Left colon (tissue), 2 donors: ENCODE measurements around the gene CELF6. TPM values are rescaled to one million over a fixed set of nuclear protein-coding genes. Genes with fewer than 3 reads are reported as not detected.
"Not testable (repeated sequence)": the region's sequence is repeated elsewhere in the genome, so short reads cannot be mapped to it uniquely, and the experiment has no call there.

Experiments used
- ATAC-seq: fragments of 200-7000 bp; cut with Tn5 transposase; one replicate; pipeline ENCODE4 v1.9.1; 2020; ENCODE audit warnings: mild to moderate bottlenecking, moderate library complexity
- DNase-seq, 2 donors: peaks; one replicate each; pipeline ENCODE4 v3.0.0-alpha.2; 2020
- intact Hi-C, 2 donors: fragments of 100-400 bp; cut with DNase I in 1 of 2; cut with micrococcal nuclease in 1 of 2; formaldehyde crosslinking; loops; one replicate each; pipeline versions ENCODE4 v1.11.2 to v1.14.0; 2022; cut with DNase I, micrococcal nuclease
- total RNA-seq, 2 donors: library from RNA; stranded (reverse); fragmentation: NEBNext Ultra II Directional; extraction: Animal tissue kit (Norgen Biotek cat#: 25700); gene quantifications; one replicate each; pipeline ENCODE4 v1.2.1, GENCODE V29; 2021
- donor health status: DM: no; HTN: no; CAD: no.
- donor health status: DM: yes; HTN: yes; CAD: no.

The CELF6 gene
- total RNA-seq, 2 donors from 2014 or later: 1.1 to 1.2 TPM

DNA sequence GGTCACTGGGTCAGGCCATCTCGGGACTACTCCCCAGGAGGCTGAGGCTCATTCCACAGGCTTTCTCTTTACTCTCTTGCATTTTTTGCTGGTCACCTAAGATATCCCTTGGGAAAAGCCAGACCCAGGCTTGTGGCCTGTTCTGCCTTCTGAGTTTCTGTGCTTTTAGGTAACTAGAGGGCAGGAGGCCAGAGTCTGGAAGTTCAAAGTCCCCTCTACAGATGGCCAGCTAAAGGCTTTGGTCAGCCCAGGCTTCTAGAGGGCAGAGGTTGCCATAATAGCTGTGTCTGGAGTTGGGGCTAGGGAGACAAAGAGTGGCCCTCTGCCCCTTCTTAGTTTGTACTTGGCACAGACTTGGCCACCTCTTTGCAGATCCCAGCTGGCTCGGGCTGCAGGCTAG lies 39.2 kb downstream of the CELF6 start:
- intact Hi-C loops: no loop called here
- ATAC-seq (no peak), DNase-seq (no peak)

DNA sequence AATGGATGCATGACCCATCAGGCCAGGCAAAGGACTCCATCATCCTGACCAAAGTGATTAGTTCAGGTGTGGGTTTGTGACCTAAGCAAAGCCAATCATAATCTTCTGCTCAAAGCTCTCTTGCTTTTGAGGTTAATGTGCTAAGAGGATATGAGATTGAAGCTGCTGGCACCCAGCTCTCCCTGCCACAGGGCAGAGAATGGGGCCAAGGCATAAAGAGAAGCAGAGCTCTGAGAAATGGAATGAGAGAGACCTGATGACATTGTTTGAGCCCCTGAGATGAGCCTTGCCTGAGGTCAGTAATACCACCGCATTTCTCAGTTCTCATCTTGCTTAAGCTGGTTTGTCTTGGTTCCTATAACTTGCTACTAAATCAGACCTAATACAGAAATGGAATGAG lies 41.2 kb downstream of the CELF6 start:
- intact Hi-C loops: loop anchor here in 1 of 2 donors (10.0 kb wide), 1 partner anchor 84 kb away; the partner anchor contains the start of gene GRAMD2A
- no peak for DNase-seq
- no peak for ATAC-seq

GRCh38 chr15:72276326-72276700 lies 43.6 kb downstream of the CELF6 start:
- ATAC-seq: no peak
- no peak for DNase-seq
- intact Hi-C loops: loop anchor here in 1 of 2 donors (10.0 kb wide), 1 partner anchor 82 kb away; the partner anchor contains the start of gene GRAMD2A

DNA sequence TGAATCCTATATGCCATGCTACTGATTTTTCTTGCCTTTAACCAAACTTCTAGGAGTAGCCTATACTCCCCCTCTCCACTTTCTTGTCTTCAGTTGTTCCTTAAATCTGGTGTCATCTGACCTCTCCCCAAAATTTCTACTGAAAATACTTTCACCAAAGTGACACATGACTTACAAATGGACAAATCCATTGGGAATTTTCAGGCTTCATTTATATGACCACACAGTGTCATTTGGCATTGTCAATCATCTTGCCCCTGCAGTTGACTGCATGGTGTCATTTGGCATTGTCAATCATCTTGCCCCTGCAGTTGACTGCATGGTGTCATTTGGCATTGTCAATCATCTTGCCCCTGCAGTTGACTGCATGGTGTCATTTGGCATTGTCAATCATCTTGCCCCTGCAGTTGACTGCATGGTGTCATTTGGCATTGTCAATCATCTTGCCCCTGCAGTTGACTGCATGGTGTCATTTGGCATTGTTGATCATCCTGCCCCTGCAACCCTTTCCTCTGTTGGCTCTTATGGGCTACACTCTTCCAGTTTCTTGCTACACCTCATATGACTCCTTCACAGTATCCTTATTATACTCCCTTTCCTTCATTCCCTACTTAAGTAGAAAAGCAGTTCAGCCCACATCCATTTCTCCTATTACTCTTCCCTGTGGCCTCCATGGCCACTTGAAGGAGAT lies 44.2 kb downstream of the CELF6 start:
- intact Hi-C loops: loop anchor here in 1 of 2 donors (10.0 kb wide), 1 partner anchor 81 kb away; the partner anchor contains the start of gene GRAMD2A
- not testable (repeated sequence) for DNase-seq, ATAC-seq

DNA sequence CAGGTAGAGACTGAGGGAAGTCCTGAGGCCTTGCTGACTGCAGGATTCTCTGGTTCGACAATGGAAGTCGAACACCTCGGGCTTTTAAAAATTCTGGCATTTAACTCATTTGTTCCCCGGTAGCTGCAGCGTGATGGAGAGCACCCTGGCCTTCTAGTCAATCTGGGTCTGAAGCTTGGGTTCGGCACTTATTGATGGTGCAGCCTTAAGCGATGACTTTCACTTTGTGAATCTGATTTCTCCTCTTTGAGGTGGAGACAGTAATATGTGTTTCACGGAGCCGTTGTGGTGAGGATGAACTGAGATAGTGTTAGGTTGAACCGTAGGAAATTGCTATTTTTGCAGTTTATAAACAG lies 47.0 kb downstream of the CELF6 start:
- ATAC-seq (no peak), DNase-seq (no peak)
- intact Hi-C loops: loop anchor here in 1 of 2 donors (10.0 kb wide), 1 partner anchor 78 kb away; the partner anchor contains the start of gene GRAMD2A

DNA sequence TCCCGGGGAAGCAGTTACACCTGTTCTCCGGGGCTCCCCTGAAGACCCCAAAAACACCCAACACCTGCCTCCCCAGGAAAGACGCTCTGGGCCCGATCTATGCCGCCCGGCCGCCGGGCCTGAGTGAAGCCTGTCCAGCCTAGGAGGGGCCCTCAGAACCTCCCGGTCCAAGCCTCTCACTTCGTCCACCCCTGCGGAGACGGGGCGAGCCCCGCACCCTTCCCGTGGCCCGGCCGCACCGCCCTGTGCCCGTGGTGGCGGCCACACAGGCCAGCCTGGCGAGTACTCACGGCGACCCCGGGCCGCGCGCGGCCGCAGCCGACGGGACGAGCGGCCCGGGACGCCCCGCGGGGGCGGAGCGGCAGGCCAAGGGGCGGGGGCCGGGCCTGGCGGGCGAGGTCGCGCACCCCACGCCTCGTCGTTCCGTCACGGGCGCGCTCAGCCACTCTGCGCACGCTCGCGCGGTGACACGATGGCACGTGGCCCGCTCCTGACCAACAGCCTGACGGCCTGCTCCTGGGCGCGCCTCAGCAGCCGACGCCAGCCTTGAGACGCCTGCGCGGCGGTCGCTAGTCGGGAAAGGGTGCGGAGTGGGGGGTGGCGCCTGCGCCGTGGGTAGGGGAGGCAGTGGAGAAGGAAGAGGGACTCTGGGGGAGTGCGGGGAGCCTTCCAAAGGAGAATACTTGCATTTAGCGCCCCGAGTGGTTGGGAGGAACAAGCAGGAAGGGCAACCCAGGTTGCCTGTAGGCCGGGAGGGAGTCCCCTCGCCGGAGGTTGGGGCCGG lies 47.6 kb downstream of the CELF6 start, which contains the start of gene PARP6:
Gene PARP6, minus strand, starts transcription at position 342 of the 784 bp plus-strand sequence. CDS start 5,077 bp downstream, outside the sequence.
- ATAC-seq: peak; percentile 97
- peak; percentile 95 to 99 for DNase-seq
- intact Hi-C loops: loop anchor here in 1 of 2 donors (10.0 kb wide), 1 partner anchor 78 kb away; the partner anchor contains the start of gene GRAMD2A

- DNase-seq: no peak
- ATAC-seq: peak; percentile 11
- intact Hi-C loops: loop anchor here in 1 of 2 donors (10.0 kb wide), 1 partner anchor 77 kb away; the partner anchor contains the start of gene GRAMD2A
These were observed 48.1 kb downstream of the CELF6 start for GRCh38 chr15:72271895-72272212.

GRCh38 chr15:72271221-72271620 lies 48.7 kb downstream of the CELF6 start:
- ATAC-seq: no peak

DNA sequence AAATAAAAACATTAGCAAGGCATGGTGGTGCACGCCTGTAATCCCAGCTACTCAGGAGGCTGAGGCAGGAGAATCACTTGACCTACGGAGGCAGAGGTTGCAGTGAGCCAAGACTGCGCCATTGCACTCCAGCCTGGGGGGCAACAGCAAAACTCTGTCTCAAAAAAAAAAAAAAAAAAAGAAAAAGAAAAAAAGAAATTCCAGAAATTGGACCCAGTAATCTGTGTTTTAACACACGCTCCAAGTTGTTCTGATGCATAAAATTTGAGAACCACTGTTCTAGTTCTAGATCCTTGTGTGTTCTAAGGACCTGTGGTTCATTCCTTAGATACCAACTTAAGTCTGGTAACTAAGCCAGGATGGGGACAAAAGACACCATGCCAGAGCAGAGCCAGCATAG lies 50.2 kb downstream of the CELF6 start:
- ATAC-seq (no peak), DNase-seq (no peak)
- intact Hi-C loops: loop anchor here in 1 of 2 donors (10.0 kb wide), 1 partner anchor 75 kb away; the partner anchor contains the start of gene GRAMD2A

More at GRCh38 chr15:72271221-72271620, 48.7 kb downstream of the CELF6 start:
- no peak for DNase-seq
- intact Hi-C loops: loop anchor here in 1 of 2 donors (10.0 kb wide), 1 partner anchor 76 kb away; the partner anchor contains the start of gene GRAMD2A

DNA sequence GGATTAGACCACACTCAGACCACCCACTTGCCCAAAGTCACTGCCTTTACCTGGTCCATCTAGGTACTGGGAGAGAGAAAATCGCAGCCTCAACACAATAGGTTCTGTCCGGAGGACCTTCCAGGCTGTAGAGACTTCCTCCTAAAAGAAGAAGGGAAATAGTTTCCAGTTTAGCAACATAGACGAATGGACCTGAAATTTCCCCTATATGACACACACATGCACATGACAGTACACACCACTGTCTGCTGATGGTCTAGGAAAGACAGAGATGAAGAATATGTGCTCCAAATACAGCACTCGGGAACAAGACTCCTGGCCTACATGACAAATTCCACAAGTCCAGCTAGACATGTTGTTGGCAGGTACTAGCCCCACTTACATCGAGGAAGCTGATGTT lies 54.9 kb downstream of the CELF6 start:
- ATAC-seq (no peak), DNase-seq (no peak)
- intact Hi-C loops: no loop called here

DNA sequence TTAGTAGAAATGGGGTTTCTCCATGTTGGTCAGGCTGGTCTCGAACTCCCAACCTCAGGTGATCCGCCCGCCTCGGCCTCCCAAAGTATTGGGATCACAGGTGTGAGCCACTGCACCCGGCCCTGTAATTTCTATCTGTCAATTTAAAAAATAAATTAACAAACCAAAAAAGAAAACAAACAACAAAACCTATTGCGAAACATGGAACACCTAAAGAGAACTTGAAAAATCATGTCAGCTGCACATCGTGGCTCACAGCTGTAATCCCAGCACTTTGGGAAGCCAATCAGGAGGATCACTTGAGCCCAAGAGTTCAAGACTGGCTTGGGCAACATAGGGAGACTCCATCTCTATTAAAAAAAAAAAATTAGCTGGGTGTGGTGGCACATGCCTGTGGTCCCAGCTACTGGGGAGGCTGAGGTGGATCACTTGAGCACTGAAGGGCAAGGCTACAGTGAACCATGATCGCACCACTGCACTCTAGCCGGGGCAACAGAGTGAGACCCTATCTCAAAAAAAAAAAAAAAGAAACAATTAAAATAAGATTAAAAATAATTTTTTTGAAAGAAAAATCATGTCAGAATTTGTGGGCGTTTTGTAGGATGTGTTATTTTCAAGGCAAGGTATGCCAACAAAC lies 67.2 kb downstream of the CELF6 start:
- DNase-seq (no peak), ATAC-seq (no peak)
- intact Hi-C loops: no loop called here

DNA sequence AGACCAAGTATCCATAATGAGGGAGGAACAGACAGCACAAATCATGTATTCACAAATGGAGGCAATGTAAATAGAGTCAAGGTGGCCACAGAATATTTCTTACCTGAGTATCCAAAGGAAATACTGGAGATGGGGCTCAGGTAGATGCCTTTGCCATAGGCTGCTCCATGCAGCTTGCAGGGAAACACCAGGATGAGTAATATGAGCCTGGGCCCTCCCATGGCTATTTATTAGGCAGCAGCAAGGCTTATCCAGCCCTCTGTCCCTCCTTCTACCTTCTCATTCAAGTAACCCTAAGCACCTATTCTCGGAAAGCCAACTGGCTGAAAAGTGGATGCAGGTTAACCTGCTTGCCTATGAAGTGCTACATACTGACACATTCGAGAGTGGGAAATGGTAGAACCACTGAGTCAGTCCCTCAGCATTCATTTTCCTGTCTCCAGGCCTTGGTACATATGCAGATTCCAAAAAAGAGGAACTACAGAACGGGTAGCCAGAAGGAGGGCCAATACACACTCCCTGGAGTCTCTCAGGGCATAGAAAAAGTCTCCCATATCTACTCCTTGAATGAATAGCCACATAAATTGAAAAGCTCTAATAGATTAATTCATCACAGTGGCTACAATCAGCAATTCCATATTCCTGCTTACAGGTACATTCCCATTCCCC lies 70.7 kb downstream of the CELF6 start:
- DNase-seq (no peak), ATAC-seq (no peak)
- intact Hi-C loops: no loop called here

GRCh38 chr15:72248514-72248913 lies 71.4 kb downstream of the CELF6 start:
- ATAC-seq (no peak), DNase-seq (no peak)
- intact Hi-C loops: no loop called here

DNA sequence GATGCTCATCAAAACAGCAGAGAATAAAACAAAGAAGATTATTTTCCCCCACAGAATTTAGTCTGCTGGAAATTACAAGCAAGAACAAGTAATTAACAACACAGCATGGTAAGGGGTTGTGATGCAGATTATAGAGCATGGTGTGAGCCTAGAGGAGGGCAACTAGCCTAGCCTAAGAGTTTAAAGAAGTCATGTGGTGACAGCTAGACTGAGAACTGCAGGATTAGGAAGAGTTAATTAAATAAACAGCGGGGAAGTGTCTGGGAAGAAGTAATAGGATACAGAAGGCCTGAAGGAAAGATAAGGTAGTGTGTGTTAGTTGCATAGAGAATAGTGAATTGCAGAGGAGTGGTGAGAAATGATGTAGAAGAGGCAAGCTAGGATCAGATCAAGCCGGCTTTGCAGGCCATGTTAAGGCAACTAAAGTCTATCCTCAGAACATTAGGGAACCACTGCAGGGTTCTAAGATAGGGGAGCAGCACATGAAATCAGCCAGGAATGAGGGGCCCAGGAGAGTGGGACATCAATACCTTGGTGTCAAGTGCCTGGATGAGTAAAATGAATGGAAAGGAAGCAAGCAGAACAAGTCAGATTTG lies 77.1 kb downstream of the CELF6 start:
- intact Hi-C loops: no loop called here
- ATAC-seq: no peak
- DNase-seq: no peak

GRCh38 chr15:72239652-72240051 lies 80.3 kb downstream of the CELF6 start:
- intact Hi-C loops: no loop called here
- DNase-seq (no peak), ATAC-seq (no peak)

- intact Hi-C loops: no loop called here
- ATAC-seq: no peak
- no peak for DNase-seq
These were observed 81.4 kb downstream of the CELF6 start for GRCh38 chr15:72238586-72238985.

DNA sequence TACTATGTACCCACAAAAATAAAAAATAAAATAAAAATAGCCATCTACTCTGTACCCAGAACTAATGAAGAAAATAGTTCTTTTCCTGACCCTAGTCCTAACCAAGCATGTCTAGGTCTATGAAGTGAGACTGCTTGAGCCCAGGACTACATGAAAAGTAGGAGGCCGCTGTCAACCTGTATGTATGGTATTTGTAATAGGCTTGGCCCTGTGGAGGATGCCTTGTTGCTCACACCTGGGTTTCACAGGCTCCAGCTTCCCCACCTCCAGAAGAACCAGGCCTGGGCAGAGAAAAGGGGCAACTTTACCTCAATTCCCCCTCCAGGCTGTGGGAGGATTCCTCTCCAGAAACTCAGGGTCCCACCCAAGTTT lies 82.1 kb downstream of the CELF6 start:
- ATAC-seq (no peak), DNase-seq (no peak)
- intact Hi-C loops: no loop called here

DNA sequence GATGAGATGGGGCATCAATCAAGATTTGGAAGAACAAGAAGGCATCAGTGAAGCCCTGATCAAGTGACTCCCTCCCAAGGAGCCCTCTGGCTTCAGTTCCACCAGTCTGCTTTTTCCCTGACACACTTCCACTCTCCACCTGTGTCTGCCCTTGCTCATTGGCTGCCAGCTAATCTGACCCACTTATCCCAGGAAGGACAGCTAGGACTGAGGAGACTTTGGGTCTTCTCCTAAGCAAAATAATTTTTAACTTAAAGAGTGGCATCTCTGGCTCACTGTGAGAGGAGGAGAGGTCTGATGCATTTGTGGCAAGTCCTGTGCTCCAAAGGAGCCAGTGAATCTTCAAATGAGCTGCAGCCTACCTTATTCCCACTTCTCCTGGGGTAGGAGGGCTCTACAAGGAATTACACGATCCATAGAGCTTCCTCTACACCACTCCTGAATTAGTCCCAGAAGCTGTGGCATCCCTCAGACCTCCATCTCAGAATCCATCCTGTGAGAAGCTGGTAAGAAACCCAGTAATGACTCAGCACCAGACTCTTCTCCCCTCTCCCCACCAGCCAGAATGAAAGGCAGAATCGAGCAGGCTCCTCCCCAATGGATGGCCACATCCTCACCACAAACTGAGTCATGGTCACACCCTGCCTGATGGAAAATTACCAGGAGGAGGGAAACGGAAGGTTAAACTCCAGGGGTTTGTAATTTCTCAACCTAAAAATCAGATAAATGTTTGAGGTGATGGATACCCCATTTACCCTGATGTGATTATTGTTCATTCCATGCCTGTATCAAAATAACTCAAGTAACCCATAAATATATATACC lies 82.7 kb downstream of the CELF6 start:
- intact Hi-C loops: no loop called here
- DNase-seq (peak in 1 of 2 donors; percentile 68), ATAC-seq (peak; percentile 70)
